GM23338 (cell line): ENCODE data around the gene SLX9. TPM values are rescaled to one million over a fixed set of nuclear protein-coding genes. Genes with fewer than 3 reads are reported as not detected.

ENCODE experiments used
- ATAC-seq: fragments of 200-7000 bp; cut with Tn5 transposase; 3 replicates; pipeline ENCODE4 v1.9.1; 2020
- DNase-seq: peaks from one replicate; pipeline ENCODE4 v3.0.0-alpha.2; 2015; ENCODE audit warnings: low spot score
- H2AFZ ChIP-seq: fragments of 200-600 bp; sonication (generic); 2 replicates; pipeline ENCODE4 v1.8.0; 2016; ENCODE audit warnings: antibody characterized with exemption, mild to moderate bottlenecking, moderate library complexity
- H3F3A ChIP-seq: fragments of 200-600 bp; sonication (generic); replicated peaks from 2 replicates; pipeline ENCODE4 v1.8.0; 2017; ENCODE audit warnings: antibody characterized with exemption, mixed run types, low read depth
- H3K27ac ChIP-seq: fragments of 200-600 bp; sonication (generic); 2 replicates; pipeline ENCODE4 v1.6.1; 2016; ENCODE audit warnings: low read depth
- H3K27me3 ChIP-seq: fragments of 200-600 bp; sonication (generic); 2 replicates; pipeline ENCODE4 v1.8.0; 2016; ENCODE audit warnings: mild to moderate bottlenecking, mixed run types, moderate library complexity; ENCODE audit not compliant: insufficient read depth
- H3K36me3 ChIP-seq: fragments of 200-600 bp; sonication (generic); 2 replicates; pipeline ENCODE4 v1.8.0; 2016; ENCODE audit warnings: mild to moderate bottlenecking; ENCODE audit not compliant: insufficient read depth
- H3K4me1 ChIP-seq: fragments of 200-600 bp; sonication (generic); 2 replicates; pipeline ENCODE4 v1.8.0; 2016; ENCODE audit warnings: mild to moderate bottlenecking, moderate library complexity; ENCODE audit not compliant: insufficient read depth
- H3K4me2 ChIP-seq: fragments of 200-600 bp; sonication (generic); 2 replicates; pipeline ENCODE4 v1.7.1; 2017; ENCODE audit warnings: mixed run types
- H3K4me3 ChIP-seq: fragments of 200-600 bp; sonication (generic); 2 replicates; pipeline ENCODE4 v1.6.1; 2016; ENCODE audit warnings: mixed run types
- H3K79me2 ChIP-seq: fragments of 200-600 bp; sonication (generic); replicated peaks from 2 replicates; pipeline ENCODE4 v1.8.0; 2017; ENCODE audit warnings: mild to moderate bottlenecking; ENCODE audit not compliant: insufficient read depth
- H3K9me2 ChIP-seq: fragments of 200-600 bp; sonication (generic); 2 replicates; pipeline ENCODE4 v1.8.0; 2017; ENCODE audit not compliant: insufficient read depth
- H4K20me1 ChIP-seq: fragments of 200-600 bp; sonication (generic); replicated peaks from 2 replicates; pipeline ENCODE4 v1.8.0; 2017; ENCODE audit warnings: mild to moderate bottlenecking; ENCODE audit not compliant: insufficient read depth
- H3K27ac Mint-ChIP-seq: 2 replicates; pipeline ENCODE4 v1.8.0; 2020; ENCODE audit warnings: inconsistent platforms, mild to moderate bottlenecking, moderate library complexity, mixed read lengths
- H3K27me3 Mint-ChIP-seq: 3 replicates; pipeline ENCODE4 v1.8.0; 2022; ENCODE audit warnings: low read depth, mild to moderate bottlenecking, moderate library complexity, mixed read lengths, inconsistent platforms; ENCODE audit not compliant: insufficient read depth, poor library complexity
- H3K36me3 Mint-ChIP-seq: 3 replicates; pipeline ENCODE4 v1.8.0; 2021; ENCODE audit warnings: low read depth, mild to moderate bottlenecking, inconsistent platforms, moderate library complexity, mixed read lengths
- H3K4me1 Mint-ChIP-seq: 3 replicates; pipeline ENCODE4 v1.8.0; 2020; ENCODE audit warnings: mild to moderate bottlenecking, inconsistent platforms, mixed read lengths
- H3K4me3 Mint-ChIP-seq: 3 replicates; pipeline ENCODE4 v1.8.0; 2021; ENCODE audit warnings: moderate library complexity, mild to moderate bottlenecking, inconsistent platforms, mixed read lengths
- H3K9me3 Mint-ChIP-seq: 3 replicates; pipeline ENCODE4 v1.8.0; 2020; ENCODE audit warnings: moderate library complexity, mild to moderate bottlenecking, inconsistent platforms, mixed read lengths
- CREB1 ChIP-seq: fragments of 250-450 bp; sonication (Bioruptor Pico); IDR thresholded peaks from 2 replicates; pipeline ENCODE4 v1.5.0; 2020; ENCODE audit warnings: low read depth, mild to moderate bottlenecking, moderate library complexity
- CTCF ChIP-seq, 2 experiments: fragments of 200-600 bp in 1 of 2; sonication (generic) in 1 of 2; conservative IDR thresholded peaks; 2 replicates each; pipeline versions ENCODE4 v1.5.1 to v1.6.1; 2016 to 2017; ENCODE audit warnings: antibody characterized with exemption in 2 of 2, low read depth in 2 of 2, mild to moderate bottlenecking in 2 of 2, moderate library complexity in 1 of 2
- ETS1 ChIP-seq: IDR thresholded peaks from 2 replicates; pipeline ENCODE4 v1.6.1; 2016; ENCODE audit warnings: antibody characterized with exemption
- EZH2 ChIP-seq: fragments of 200-600 bp; sonication (generic); IDR thresholded peaks from one replicate; pipeline ENCODE4 v1.8.0; 2017; ENCODE audit warnings: antibody characterized with exemption, mild to moderate bottlenecking, low read depth; ENCODE audit not compliant: unreplicated experiment
- EZH2phosphoT487 ChIP-seq: fragments of 200-600 bp; sonication (generic); IDR thresholded peaks from one replicate; pipeline ENCODE4 v1.8.1; 2018; ENCODE audit warnings: antibody characterized with exemption; ENCODE audit not compliant: unreplicated experiment
- JUNB ChIP-seq: IDR thresholded peaks from one replicate; pipeline ENCODE4 v1.6.1; 2016; ENCODE audit warnings: antibody characterized with exemption; ENCODE audit not compliant: unreplicated experiment
- NANOG ChIP-seq: IDR thresholded peaks from 2 replicates; pipeline ENCODE4 v1.6.1; 2016; ENCODE audit warnings: antibody characterized with exemption, borderline replicate concordance
- POLR2AphosphoS5 ChIP-seq: IDR thresholded peaks from 2 replicates; pipeline ENCODE4 v1.6.1; 2016; ENCODE audit warnings: antibody characterized with exemption, low read depth
- STAT1 ChIP-seq: IDR thresholded peaks from one replicate; pipeline ENCODE4 v1.6.1; 2016; ENCODE audit warnings: antibody characterized with exemption; ENCODE audit not compliant: unreplicated experiment
- ZNF114 ChIP-seq: fragments of 250-450 bp; sonication (Bioruptor Pico); IDR thresholded peaks from 2 replicates; pipeline ENCODE4 v1.5.0; 2020; ENCODE audit warnings: mild to moderate bottlenecking, moderate library complexity
- ZNF331 ChIP-seq: fragments of 250-450 bp; sonication (Bioruptor Pico); IDR thresholded peaks from 2 replicates; pipeline ENCODE4 v1.5.0; 2020; ENCODE audit warnings: low read depth, mild to moderate bottlenecking, moderate library complexity
- ZNF462 ChIP-seq: fragments of 250-450 bp; sonication (Bioruptor Pico); IDR thresholded peaks from 2 replicates; pipeline ENCODE4 v1.5.0; 2020; ENCODE audit warnings: mild to moderate bottlenecking, moderate library complexity
- polyA plus RNA-seq: library from polyadenylated mRNA; unstranded; fragments of >200 nt; fragmentation: Nextera tagmentation; extraction: Ambion mirVana; gene quantifications from 2 replicates; pipeline ENCODE4 v1.2.1, GENCODE V29; 2016
- total RNA-seq: library from RNA; depleted of rRNA; stranded (reverse); fragments of >200 nt; shearing (Covaris generic); gene quantifications from 2 replicates; pipeline ENCODE4 v1.2.3, GENCODE V29; 2014
- TF ChIP-seq, protein P1 (sequence below): IDR thresholded peaks from one replicate; pipeline ENCODE4 v1.6.1; 2018; ENCODE audit warnings: antibody characterized with exemption; ENCODE audit not compliant: unreplicated experiment

SLX9 gene
- total and polyA plus RNA-seq, 2 experiments from 2014 or later = 41.5 to 46.9 TPM

DNA sequence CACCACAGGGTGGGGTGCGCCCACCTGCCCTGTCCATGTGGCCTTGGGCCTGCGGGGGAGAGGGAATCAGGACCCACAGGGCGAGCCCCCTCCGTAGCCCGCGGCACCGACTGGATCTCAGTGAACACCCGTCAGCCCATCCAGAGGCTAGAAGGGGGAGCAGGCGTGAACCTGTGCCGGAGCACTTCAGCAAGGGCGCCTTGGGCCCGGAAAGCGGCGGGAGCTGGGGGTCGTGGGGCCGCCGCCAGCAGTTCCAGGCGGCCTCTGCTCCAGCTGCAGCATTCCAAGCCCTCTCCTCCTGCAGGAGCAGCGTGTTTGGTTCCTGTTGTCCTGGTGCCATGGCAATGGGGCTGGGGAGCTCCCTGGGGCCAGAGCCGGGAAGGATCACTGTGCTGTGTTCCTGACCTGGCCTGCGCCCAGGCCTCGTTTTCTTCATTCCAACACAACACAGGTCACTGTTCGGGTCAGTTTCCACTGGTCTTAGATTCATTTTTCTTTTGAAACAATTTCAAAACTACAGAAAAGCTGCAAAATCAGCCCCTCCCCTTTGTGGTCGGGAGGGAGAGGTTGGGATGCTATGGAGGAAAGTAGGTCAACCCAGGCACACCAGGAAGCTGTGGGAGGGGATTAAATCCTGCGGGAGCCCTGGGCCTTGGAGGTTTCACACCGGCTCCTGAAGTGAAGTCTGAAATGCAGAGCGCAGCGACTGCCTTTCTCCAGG is 18.8 kb downstream of the SLX9 start:
- no peaks in the 10 kb centered on the region for H3K9me2 ChIP-seq
- no peaks in the 10 kb centered on the region for H3K27me3 ChIP-seq
- H3K4me2 ChIP-seq = no peak overlapping the region
- H3K79me2 ChIP-seq = peaks cover 85% of the 10 kb centered on the region
- Mint-ChIP-seq H3K27ac (no peak overlapping the region), H3K4me3 (no peak overlapping the region), H3K4me1 (peaks cover 4% of the 10 kb centered on the region), H3K27me3 (peaks cover 11% of the 10 kb centered on the region), H3K36me3 (peaks cover 45% of the 10 kb centered on the region), H3K9me3 (no peaks in the 10 kb centered on the region)
- no peak overlapping the region for H3K4me3 ChIP-seq
- H3K27ac ChIP-seq = no peak overlapping the region
- peaks cover 6% of the 10 kb centered on the region for H3K36me3 ChIP-seq
- no peak overlapping the region for H2AFZ ChIP-seq
- peaks cover 33% of the 10 kb centered on the region for H4K20me1 ChIP-seq
- ATAC-seq (peak; percentile 67), DNase-seq (no peak)
- no peaks in the 10 kb centered on the region for H3K4me1 ChIP-seq
- no peak for TF ChIP-seq STAT1
- no peak for TF ChIP-seq ZNF114
- no peak for TF ChIP-seq NANOG
- no peak for TF ChIP-seq POLR2AphosphoS5
- TF ChIP-seq CTCF (conservative IDR thresholded peaks at IDR 0.05; ENCODE audit: low read depth in 2 of 2) = no peak
- TF ChIP-seq EZH2 = no peak
- TF ChIP-seq CREB1 (CRISPR knock-in tag) = no peak
- TF ChIP-seq, protein P1, sequence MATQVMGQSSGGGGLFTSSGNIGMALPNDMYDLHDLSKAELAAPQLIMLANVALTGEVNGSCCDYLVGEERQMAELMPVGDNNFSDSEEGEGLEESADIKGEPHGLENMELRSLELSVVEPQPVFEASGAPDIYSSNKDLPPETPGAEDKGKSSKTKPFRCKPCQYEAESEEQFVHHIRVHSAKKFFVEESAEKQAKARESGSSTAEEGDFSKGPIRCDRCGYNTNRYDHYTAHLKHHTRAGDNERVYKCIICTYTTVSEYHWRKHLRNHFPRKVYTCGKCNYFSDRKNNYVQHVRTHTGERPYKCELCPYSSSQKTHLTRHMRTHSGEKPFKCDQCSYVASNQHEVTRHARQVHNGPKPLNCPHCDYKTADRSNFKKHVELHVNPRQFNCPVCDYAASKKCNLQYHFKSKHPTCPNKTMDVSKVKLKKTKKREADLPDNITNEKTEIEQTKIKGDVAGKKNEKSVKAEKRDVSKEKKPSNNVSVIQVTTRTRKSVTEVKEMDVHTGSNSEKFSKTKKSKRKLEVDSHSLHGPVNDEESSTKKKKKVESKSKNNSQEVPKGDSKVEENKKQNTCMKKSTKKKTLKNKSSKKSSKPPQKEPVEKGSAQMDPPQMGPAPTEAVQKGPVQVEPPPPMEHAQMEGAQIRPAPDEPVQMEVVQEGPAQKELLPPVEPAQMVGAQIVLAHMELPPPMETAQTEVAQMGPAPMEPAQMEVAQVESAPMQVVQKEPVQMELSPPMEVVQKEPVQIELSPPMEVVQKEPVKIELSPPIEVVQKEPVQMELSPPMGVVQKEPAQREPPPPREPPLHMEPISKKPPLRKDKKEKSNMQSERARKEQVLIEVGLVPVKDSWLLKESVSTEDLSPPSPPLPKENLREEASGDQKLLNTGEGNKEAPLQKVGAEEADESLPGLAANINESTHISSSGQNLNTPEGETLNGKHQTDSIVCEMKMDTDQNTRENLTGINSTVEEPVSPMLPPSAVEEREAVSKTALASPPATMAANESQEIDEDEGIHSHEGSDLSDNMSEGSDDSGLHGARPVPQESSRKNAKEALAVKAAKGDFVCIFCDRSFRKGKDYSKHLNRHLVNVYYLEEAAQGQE = no peak
- no peak for TF ChIP-seq ZNF462
- no peak for TF ChIP-seq EZH2phosphoT487
- no peak for TF ChIP-seq ETS1
- TF ChIP-seq ZNF331 (CRISPR knock-in tag) = no peak
- TF ChIP-seq JUNB = no peak
- H3F3A ChIP-seq = no peaks in the 10 kb centered on the region
